Measurements from ENCODE around the gene FYN. TPM values are rescaled to one million over a fixed set of nuclear protein-coding genes. Genes with fewer than 3 reads are reported as not detected.

The FYN gene
- total and polyA plus RNA-seq, 2 of the 13 experiments (the other 11 are each of a cell fraction or from before 2014, with no cell fraction given): 15.5 to 24.6 TPM

- TF ChIP-seq RARA (CRISPR knock-in tag; IDR thresholded peaks at IDR 0.05) (no peak), ZNF101 (CRISPR knock-in tag; IDR thresholded peaks at IDR 0.05; ENCODE audit: borderline replicate concordance, low read depth) (no peak), SIX4 (CRISPR knock-in tag; IDR thresholded peaks at IDR 0.05) (no peak), ZFP36 (IDR thresholded peaks at IDR 0.05; ENCODE audit: borderline replicate concordance, low read depth, low read length, partially characterized antibody) (no peak), HNRNPK (IDR thresholded peaks at IDR 0.05; ENCODE audit: low read depth, low read length, poor library complexity, severe bottlenecking) (no peak), ZMYM4 (CRISPR knock-in tag; IDR thresholded peaks at IDR 0.05) (peak; percentile 38; the same call in 1 of the 2 replicates), ZNF513 (CRISPR knock-in tag; conservative IDR thresholded peaks at IDR 0.05) (no peak)
- TF ChIP-seq, protein P1, sequence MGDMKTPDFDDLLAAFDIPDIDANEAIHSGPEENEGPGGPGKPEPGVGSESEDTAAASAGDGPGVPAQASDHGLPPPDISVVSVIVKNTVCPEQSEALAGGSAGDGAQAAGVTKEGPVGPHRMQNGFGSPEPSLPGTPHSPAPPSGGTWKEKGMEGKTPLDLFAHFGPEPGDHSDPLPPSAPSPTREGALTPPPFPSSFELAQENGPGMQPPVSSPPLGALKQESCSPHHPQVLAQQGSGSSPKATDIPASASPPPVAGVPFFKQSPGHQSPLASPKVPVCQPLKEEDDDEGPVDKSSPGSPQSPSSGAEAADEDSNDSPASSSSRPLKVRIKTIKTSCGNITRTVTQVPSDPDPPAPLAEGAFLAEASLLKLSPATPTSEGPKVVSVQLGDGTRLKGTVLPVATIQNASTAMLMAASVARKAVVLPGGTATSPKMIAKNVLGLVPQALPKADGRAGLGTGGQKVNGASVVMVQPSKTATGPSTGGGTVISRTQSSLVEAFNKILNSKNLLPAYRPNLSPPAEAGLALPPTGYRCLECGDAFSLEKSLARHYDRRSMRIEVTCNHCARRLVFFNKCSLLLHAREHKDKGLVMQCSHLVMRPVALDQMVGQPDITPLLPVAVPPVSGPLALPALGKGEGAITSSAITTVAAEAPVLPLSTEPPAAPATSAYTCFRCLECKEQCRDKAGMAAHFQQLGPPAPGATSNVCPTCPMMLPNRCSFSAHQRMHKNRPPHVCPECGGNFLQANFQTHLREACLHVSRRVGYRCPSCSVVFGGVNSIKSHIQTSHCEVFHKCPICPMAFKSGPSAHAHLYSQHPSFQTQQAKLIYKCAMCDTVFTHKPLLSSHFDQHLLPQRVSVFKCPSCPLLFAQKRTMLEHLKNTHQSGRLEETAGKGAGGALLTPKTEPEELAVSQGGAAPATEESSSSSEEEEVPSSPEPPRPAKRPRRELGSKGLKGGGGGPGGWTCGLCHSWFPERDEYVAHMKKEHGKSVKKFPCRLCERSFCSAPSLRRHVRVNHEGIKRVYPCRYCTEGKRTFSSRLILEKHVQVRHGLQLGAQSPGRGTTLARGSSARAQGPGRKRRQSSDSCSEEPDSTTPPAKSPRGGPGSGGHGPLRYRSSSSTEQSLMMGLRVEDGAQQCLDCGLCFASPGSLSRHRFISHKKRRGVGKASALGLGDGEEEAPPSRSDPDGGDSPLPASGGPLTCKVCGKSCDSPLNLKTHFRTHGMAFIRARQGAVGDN (CRISPR knock-in tag; IDR thresholded peaks at IDR 0.05): peak; percentile 45
- TF ChIP-seq, protein P2, sequence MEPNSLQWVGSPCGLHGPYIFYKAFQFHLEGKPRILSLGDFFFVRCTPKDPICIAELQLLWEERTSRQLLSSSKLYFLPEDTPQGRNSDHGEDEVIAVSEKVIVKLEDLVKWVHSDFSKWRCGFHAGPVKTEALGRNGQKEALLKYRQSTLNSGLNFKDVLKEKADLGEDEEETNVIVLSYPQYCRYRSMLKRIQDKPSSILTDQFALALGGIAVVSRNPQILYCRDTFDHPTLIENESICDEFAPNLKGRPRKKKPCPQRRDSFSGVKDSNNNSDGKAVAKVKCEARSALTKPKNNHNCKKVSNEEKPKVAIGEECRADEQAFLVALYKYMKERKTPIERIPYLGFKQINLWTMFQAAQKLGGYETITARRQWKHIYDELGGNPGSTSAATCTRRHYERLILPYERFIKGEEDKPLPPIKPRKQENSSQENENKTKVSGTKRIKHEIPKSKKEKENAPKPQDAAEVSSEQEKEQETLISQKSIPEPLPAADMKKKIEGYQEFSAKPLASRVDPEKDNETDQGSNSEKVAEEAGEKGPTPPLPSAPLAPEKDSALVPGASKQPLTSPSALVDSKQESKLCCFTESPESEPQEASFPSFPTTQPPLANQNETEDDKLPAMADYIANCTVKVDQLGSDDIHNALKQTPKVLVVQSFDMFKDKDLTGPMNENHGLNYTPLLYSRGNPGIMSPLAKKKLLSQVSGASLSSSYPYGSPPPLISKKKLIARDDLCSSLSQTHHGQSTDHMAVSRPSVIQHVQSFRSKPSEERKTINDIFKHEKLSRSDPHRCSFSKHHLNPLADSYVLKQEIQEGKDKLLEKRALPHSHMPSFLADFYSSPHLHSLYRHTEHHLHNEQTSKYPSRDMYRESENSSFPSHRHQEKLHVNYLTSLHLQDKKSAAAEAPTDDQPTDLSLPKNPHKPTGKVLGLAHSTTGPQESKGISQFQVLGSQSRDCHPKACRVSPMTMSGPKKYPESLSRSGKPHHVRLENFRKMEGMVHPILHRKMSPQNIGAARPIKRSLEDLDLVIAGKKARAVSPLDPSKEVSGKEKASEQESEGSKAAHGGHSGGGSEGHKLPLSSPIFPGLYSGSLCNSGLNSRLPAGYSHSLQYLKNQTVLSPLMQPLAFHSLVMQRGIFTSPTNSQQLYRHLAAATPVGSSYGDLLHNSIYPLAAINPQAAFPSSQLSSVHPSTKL (CRISPR knock-in tag; IDR thresholded peaks at IDR 0.05): peak; percentile 27; the same call in 1 of the 2 replicates
- TF ChIP-seq, protein P3, sequence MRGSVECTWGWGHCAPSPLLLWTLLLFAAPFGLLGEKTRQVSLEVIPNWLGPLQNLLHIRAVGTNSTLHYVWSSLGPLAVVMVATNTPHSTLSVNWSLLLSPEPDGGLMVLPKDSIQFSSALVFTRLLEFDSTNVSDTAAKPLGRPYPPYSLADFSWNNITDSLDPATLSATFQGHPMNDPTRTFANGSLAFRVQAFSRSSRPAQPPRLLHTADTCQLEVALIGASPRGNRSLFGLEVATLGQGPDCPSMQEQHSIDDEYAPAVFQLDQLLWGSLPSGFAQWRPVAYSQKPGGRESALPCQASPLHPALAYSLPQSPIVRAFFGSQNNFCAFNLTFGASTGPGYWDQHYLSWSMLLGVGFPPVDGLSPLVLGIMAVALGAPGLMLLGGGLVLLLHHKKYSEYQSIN (CRISPR knock-in tag; IDR thresholded peaks at IDR 0.05; ENCODE audit: borderline replicate concordance): no peak
- TF ChIP-seq, protein P4, sequence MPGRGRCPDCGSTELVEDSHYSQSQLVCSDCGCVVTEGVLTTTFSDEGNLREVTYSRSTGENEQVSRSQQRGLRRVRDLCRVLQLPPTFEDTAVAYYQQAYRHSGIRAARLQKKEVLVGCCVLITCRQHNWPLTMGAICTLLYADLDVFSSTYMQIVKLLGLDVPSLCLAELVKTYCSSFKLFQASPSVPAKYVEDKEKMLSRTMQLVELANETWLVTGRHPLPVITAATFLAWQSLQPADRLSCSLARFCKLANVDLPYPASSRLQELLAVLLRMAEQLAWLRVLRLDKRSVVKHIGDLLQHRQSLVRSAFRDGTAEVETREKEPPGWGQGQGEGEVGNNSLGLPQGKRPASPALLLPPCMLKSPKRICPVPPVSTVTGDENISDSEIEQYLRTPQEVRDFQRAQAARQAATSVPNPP (CRISPR knock-in tag; IDR thresholded peaks at IDR 0.05): no peak
Observed at GRCh38 chr6:111620169-111620568, 253.1 kb downstream of the FYN start (continued).

Data from HepG2 (cell line).